Activated T-cell treated with anti-CD3 and anti-CD28 coated beads for 24 hours (primary cell): ENCODE measurements around the gene HID1.
A peak's percentile ranks its signal among the peaks of the same experiment; 100 is the strongest.
"Not testable (repeated sequence)": the region's sequence is repeated elsewhere in the genome, so short reads cannot be mapped to it uniquely, and the experiment has no call there.

Experiments used
- DNase-seq: peaks from one replicate; pipeline ENCODE4 v3.0.0-alpha.2; 2020; ENCODE audit warnings: low read depth

The HID1 gene

DNA sequence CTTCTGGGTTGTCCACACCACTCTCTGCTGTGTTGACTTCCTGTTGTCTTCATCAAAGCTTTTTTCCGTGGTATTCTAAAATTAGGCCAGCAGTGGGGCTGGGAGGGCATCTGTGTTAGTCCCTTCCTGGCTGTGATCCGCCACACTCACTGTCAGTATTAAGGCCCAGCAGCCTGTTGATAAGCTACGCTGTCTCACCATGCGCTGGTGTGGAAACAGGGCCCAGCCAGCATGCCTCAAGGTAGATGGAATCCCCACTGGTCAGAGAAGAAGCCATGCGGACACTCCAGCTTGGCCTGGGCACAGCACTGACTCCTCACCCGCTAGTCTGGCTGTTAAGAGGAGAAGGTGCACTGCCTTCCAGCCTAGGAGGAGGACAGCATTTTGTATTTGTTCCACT, 26.2 kb upstream of the HID1 start:
- no peak for DNase-seq

DNA sequence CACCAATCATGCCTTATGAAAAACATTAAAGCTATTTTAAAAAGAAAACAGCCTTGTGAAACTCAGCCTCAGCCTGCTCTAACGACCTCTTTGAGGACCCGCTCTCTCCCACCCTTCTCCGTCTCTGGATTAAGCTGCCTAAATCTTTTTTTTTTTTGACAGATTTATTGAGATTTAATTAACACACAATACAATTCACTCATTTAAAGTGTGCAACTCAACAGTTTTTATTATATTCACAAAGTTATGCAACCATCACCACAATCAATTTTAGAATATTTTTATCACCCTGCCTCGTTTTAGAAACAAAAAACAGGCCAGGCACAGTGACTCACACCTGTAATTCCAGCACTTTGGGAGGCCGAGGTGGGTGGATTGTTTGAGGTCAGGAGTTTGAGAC, 23.3 kb upstream of the HID1 start:
- DNase-seq = no peak

DNA sequence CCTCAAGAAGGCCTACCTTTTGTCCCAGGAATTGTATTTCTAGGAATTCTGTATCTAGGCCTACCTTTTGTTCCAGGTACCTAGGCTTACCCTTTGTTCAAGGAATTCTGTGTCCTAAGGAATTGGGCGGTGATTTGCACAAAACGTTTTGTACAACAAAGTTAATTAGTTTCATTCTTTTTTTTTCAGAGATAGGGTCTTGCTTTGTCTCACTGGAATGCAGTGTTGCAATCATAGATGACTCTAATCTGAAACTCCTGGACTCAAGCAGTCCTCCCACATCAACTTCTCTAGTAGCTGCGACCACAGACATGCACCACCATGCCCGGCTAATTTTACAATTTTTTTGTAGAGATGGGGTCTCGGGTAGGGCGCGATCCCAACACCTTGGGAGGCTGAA, 21.9 kb upstream of the HID1 start:
- no peak for DNase-seq

DNA sequence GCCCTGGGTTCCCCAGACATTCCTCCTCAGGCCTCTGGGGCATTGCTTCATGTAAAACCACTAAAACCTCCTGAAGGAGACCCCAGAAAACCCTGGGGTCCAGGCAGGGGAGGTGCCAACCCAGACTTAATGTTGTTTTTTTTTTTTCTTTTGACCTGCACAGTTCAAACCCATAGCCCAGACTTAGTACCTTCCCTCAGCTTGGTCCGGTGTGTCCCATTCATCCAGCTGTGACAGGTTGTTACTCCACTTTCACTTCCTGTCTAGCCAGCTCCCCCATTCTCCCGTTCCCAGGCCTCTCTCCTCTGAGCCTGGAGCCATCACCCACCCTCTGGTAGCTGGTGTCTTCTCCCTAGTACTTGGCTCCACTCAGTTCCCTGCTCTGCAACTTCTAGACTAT, 19.7 kb upstream of the HID1 start:
- no peak for DNase-seq

DNA sequence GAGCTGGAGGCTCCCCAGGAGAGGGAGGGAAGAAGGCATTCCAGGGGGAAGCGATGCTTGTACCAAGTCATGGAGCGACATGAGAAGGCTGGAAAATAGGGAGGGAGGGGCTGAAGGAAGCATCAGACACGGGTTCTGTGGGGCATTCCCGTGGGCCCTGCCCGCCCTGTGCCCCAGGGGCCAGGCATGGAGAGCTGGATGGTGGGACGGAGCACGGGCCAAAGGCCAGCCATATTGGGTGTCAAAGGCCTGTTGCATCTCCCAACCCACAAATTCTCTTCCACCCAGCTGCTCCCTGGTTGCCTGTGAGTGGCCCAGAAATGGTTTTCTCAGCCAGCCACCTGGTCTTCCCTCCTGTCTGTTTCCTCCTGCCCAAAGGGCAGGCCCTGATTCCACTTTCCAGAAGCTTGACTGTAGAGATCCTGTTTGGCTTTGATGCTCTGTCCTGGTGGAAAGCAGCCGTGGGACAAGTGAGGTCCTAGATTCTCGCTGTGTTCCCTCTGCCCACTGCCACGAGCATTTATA, 18.1 kb upstream of the HID1 start:
- DNase-seq = no peak

DNA sequence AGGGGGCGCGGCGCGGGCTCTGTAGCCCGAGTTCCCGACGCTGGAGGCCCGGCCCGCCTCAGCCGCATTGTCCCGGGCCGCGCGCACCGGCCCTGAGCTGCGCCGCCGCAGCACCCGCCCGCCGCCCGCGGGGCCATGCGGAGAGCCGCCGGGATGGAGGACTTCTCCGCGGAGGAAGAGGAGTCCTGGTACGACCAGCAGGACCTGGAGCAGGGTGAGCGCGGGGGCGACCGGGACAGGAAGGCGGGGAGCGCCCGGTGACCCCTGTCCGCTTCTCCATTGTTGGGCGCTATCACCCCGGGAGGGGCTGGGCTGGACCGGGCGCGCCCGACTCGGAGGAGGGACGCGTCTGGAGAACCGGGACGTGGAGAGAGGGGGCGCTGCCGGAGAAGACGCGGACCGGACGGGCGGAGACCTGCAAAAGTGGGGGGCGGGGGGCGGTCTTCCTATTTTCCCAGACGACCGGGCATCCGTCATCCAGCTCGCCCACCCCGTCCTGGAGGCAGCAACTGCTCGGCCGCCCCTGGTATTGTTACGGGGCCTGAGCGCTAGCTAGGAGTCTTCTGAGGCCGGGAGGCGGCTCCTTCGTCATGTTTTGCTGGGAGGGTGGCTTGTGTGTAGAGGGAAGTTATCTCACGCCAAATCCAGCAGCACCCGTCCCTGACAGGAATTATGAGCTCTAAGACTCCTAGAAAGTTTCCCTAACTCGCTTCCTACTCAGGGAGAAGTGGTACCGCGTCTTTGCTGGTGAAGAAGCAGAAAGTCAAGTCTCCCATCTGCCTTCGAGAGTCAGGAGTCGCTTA, 15.6 kb upstream of the HID1 start:
- DNase-seq = no peak

DNA sequence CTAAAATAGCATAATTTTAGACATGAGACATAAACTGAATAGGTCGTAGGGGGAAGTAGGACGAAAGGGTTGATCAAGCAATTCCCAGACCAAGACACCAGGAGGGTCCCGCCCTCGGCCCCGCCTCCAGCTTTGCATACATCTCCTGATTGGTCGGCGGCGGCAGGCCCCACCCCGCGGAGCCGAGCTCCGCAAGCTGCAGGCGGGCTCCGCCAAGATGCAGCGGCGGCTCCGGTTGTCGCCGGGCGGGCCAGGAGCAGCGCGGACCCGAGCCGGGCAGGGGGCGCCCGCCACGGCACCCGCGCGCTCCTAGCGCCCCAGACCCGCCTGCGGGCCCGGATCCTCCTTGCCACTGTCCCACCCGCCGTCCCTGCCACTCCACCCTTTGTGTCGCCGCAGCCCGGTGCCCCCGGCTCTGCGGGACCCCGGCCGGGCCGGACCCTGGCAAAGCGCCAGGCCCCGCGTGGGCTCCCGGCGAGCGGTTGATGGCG, 14.9 kb upstream of the HID1 start, which contains the start of gene CDR2L:
CDR2L (plus strand) TSS at position 215 of the 491 bp plus-strand sequence. CDS start 412 bp downstream, outside the sequence.
- DNase-seq = peak; percentile 85

DNA sequence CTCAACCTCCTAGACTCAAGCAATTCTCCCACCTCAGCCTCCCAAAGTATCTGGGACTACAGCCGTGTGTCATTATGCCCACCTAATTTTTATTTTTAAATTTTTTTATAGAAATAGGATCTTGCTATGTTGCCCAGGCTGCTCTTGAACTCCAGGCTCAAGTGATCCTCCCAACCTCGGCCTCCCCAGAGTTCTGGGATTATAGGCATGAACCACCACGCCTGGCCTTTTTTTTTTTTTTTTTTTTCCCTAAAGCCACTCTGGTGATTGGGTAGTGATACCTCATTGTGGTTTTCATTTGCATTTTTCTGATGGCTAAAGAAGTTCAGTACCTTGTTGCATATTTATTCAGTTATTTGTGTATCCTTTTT, 13.6 kb upstream of the HID1 start:
- no peak for DNase-seq

DNA sequence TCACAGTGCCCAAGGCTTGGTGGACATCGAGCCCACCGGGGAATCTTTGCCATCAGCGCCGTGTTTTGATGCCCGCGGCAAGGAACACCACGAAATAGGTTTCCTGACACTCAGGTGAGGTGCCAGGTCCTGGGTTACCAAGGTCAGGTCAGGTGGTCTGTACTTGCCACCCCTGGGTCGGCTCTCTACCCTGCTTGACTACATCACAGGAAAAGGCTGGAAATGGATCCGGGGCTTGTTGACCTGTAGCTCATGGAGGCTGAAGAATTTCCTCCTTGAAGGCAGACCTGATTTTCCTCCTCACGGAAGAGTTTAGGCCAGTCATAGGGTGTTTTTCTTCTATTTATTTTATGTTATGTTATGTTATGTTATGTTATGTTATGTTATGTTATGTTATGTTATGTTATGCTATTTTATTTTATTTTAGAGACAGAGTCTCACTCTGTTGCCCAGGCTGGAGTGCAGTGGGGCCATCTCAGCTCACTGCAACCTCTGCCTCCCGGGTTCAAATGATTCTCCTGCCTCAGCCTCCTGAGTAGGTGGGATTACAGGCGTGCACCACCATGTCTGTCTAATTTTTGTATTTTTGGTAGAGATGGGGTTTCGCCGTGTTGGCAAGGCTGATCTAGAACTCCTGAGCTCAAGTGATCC, 10.2 kb upstream of the HID1 start:
- DNase-seq = not testable (repeated sequence)

DNA sequence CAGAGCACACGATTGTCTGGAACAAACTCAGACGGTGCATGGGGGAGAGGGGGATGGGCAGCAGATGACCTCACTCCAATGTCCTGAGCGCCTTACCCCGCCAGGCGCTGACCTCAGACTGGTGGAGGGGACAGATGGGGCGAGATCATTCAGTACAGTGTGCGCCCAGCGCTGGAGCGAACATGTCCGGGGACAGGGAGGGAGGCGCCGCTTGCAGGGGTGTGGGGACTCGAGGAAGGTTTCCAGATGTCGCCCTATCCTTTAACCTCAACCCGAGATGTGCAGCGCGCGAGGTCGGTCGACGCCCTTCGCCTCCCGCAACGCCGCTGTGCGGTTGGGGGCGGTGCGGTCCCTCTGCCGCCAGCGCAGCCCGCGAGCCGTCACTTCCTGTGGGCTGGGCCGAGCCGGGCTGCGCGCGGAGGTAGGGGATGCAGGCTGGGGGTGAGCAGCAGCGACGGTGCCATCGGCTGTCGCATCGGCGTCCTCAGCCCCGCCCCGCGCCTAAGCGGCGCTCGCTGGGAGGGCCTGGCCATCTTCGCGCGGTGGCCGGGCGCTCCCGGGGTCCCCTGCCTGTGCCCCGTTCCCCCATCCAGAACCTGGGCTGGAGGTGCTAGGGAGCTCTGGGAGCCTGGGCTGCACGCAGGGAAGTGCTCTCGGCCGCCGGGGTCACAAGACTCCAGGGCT, 9.6 kb upstream of the HID1 start:
- DNase-seq = peak; percentile 66

DNA sequence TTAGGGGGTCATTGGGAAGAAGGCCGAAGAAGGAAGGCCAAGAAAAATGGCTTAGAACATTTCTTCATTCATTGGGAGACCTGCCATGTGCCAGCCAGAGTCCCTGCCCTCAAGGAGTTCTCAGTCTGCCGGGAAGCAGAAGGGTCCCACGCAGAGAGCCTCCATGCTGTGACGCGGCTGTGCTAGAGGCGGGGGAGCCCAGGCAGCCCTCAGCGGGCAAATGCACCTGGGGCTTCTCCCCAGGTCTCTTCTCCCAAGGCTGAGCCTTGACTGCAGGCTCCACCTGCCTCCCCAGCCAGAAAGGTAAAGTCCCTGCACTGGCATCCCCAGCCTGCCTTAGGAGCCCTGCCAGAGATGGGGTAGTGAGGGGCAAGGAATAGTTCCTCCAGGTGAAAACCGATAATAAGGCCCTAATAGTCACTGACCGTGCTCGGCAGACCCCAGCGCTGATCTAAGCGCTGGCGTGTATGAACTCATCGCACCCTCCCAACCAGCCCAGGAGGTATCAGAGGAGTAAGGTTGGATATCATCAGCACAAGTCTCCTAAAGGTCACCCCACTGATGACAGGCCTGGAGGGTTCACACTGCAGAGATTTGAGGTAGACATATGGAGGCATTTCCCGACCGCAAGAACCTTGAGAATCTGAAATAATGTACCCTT, 8.9 kb upstream of the HID1 start:
- DNase-seq = no peak

DNA sequence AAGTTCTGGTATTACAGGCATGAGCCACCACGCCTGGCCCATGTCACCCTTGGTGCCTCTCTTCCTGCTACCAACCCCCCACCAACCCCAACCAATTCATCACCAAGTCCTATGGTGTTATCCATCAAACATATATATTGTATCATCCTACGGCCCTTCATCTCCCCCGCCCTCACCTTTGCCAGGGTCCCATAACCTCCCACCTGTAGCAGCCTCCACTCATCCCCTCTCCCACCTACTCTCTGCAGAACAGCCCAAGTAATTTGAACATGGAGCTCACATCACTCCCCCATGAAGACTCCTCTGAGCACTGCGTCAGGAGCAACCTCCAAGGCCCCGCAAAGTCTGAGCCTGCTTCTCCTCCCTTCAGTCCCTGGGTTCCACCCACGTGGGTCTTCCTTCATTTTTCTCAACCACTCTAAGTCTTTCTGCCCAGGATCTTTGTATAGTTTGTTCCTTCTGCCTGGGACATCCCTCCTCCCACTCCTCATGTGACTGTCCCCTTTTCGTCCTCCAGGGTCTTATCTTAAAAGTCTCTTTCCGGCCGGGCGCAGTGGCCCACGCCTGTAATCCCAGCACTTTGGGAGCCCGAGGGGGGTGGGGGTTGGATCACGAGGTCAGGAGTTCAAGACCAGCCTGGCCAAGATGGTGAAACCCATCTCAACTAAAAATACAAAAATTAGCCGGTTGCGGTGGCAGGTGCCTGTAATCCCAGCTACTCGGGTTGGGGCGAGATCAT, 7.0 kb upstream of the HID1 start:
- no peak for DNase-seq

DNA sequence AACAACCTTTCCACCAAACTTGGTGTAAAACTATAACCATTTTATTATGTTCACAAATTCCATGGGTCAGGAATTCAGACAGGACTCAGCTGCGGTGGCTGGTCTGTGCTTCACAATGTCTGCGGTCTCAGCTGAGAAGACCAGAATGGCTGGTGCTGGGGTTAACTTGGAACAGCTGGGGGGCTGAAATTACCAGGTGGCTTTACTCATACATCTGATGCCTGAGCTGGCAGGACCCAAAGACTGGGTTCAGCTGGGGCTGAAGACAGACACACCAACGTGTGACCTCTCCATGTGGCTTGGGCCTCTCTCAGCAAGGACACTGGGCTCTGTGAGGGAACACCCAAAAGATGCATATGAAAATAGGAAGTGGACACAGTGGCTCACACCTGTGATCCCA, 5.7 kb upstream of the HID1 start:
- no peak for DNase-seq

DNA sequence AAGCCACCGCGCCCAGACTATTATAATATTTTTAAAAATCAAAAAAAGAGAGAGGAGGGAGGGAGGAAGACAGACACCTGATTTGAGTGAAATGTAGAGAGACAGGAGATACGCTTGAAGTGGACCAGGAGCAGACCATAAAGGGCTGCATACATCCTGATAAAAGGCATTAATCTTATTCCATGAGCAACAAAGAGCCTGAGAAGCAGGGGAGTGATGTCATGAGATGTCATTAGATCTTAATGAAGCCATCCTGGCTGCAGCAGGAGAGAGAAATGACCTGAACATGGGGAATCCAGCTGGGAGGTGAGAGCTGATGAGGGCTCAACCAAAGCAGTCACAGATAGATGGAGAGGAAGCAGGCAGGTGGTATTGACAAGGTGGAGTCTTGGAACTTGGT, 5.2 kb upstream of the HID1 start:
- DNase-seq = no peak

DNA sequence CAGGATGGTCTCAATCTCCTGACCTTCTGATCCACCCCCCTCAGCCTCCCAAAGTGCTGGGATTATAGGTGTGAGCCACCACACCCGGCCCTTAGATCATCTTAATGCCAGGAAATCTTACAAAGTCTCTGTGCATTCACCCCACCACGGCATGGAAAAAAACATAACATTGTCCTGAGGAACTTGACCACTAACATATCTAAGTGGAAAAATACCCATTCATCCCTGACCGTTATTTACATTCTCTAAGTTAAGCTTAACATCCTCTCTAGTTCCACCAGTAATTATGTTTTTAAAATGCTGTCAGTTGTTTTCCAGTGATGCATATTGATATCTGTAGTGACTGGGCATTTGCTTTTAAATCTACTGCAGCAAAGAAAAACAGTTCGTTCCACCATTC, 3.4 kb upstream of the HID1 start:
- no peak for DNase-seq

DNA sequence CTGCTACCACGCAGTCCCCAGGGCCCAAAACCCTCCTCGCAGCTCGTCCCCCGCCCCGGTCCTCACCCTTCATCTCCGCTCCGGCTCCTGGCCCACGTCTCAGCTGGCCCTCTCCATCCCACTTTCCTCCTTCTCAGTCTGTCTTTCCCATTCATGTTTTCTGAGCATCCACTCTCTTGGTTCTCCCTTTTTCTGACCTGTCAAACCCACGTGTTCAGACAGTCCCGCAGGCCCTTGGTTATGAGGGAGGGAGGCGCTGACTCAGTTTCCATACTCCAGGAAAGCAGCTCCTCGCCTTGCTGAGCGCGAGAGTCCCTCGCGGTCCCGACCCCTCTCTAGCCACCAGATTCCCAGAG, 392 bp upstream of the HID1 start:
- DNase-seq = no peak

DNA sequence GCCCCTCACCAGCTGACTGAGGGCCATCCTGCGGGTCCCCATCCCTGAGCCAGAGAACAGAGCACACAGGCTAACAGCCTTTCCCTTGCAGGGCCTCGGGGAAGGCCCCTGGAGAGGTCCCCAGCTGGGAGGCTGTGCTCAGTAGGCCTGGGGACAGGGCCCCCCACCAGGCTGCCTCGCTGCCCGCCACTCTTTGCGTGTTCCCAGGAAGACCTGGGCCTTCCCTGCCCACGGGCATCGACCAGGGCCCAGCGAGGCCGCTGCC, 785 bp downstream of the HID1 start:
- DNase-seq = no peak

DNA sequence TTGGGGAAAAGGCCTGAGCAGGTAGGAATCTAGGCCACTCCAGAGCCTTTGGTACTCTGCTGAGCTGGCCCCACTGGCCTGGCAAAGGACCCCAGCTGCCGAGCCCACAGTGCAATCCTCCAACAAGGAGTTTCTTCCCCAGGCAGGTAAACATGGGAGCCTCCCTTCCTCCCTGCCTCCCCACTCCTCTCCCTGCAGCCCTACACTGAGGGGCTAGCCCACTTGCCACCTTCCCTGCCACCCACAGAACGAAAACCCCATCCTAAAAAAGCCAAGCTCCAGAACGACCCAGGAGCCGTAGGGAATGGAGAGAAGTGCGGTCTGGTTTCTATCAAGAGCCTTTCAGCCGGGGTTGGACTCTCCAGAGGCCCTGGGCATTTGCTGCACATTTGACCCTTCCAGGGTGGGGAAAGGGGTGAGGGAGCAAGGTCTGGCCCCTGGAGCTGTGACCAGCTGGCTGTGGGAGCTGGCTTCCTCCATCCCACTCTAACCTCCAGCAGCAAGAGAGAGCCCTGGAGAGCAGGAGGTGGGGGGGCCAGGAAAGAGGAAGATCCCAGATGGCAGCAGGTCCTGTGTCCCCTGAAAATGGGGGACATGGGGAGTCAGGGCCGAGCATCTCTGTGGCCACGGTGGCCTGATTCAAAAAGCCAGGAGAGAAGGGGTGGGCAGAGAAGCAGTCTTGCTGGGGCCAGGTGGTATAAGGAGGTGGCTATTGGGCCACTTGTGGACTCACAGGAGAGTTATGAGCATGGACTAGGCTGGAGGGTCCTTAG, 1.3 kb downstream of the HID1 start:
- no peak for DNase-seq

DNA sequence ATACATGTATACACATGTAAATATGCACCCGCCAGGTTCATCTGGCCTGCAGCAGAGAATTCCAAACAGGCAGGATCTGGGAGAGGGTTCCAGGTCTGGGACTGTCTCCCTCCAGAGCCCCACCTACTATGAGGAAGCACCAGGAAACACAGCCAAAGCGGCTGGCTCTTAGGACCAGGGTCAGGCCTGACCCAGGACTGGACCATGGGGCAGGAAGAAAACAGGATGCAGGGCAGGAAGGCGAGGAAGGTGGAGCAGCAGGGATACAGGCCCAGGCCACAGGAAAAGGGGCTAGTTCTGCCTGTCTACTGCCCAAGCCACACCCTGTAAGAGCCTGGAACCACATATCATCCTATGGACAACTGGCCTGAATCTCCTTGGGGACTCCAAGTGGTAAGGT, 2.2 kb downstream of the HID1 start:
- no peak for DNase-seq

DNA sequence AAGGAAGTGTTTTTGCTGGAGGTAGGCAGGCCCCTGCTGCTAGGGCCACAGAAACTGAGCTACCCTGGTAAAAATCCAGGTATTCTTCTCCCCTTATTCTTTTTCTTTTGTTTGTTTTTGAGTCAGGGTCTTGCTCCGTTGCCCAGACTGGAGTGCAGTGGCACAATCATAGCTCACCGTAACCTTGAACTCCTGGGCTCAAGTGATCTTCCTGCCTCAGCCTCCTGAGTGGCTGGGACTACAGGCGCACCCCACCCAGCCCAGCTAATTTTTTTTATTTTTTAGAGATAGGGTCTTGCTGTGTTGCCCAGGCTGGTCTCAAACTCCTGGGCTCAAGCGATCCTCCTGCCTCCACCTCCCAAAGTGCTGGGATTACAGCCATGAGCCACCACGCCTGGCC, 3.1 kb downstream of the HID1 start:
- not testable (repeated sequence) for DNase-seq

DNA sequence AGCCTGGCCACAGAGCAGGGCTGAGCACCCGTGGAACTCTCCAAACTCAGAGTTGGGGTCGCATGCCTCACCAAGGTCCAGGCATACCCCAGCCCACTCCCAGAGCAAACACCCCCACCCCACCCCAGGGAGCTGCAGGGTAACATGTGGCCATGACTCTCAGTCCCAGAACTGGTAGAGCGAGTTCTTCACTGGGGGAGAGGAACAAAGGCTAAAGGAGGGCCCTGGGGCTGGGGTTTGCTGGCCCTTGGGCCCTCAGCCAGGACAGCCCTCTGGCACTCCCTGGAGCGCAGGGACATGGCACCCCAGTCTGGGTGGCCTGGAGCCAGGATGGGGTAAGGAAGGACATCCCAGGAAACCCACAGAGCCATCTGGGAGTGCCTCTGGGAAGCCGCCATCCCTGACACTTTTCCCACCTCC, 4.2 kb downstream of the HID1 start:
- DNase-seq = no peak
